ENCODE data around the gene ASCC1.

Gene ASCC1

DNA sequence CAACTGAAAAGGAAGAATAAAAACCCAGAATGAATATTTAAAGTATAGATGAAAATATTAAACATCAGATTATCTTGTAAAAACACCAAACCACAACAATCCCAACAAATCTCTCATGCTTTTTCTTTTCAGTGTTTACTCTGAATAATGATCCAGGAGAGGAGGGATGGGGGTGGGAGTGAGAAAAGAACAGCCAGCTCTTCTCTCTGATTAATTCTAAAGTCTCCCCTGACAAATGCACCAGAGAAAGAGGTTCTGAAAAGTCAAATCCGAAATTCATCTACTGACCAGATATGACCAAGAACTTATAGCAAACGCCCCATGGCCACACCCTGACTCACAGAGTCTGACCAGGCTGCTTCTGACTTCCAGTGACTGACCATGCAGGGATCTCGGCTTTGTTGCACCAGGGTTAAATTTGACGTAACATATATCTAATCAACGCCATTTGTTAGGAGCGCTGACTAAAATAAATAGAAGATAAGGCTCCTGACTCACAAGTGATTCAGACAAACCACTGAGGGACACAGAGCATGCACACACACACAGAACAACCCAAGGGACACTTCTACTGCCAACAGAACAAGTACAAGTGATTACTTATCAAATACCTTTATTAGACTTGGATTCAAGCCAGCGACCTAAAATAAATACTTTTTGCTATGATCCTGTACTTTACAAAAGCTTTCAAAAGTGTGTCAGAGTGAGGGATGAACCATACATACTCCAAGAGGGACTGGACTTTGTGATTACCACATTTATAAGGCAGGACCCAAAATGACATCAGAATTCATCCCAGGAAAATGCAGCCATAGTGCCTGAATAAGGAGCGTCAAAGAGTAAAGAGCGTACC lies 118.4 kb downstream of the ASCC1 start:
- DNase-seq (ENCODE audit: low spot score) = peak; percentile 86

- DNase-seq (ENCODE audit: low spot score) = no peak
Observed at GRCh38 chr10:72096115-72097000, 119.7 kb downstream of the ASCC1 start.

DNA sequence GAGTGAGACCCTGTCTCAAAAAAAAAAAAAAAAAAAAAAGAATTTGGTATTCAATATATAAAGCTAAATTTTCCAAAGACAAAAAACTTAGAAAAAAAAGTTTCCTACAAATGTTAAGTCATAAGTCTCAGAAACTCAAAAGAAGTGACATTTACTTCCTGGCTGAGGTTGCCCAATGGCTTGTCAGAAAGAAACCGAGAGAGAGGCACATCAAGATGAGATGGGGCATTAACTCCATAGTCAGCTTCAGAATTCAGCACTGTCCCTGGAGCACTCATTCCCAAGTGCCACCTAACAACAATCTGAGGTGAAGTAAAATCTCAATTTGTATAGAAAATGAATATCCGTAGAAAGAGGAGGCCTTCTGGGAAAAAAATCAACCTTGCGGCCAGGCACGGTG lies 120.9 kb downstream of the ASCC1 start:
- DNase-seq (ENCODE audit: low spot score) = no peak

DNA sequence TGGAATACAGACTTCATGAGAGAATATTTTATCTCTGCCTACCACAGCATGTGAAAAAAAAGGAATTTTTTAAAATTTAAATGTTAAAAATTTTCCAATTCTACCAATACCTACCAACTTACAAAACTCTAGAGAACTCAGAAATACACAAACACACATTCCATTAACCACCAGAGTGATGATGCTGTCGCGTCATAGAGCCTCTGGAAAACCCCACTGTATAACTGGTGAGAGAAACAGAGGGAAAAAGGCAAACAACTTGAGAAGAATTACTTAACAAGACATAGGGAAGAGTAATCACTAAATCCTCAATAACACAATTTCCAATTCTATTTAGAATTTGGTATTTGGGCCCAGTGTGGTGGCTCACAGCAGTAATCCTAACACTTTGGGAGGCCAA lies 121.5 kb downstream of the ASCC1 start:
- DNase-seq (ENCODE audit: low spot score) = no peak

- DNase-seq (ENCODE audit: low spot score) = no peak
Observed at GRCh38 chr10:72093450-72093849, 122.6 kb downstream of the ASCC1 start.

- no peak for DNase-seq (ENCODE audit: low spot score)
Observed at GRCh38 chr10:72092987-72093386, 123.1 kb downstream of the ASCC1 start.

GRCh38 chr10:72092171-72092924 lies 123.7 kb downstream of the ASCC1 start:
- DNase-seq (ENCODE audit: low spot score) = no peak

- no peak for DNase-seq (ENCODE audit: low spot score)
Observed at GRCh38 chr10:72090326-72090725, 125.8 kb downstream of the ASCC1 start.

GRCh38 chr10:72089618-72090017 lies 126.5 kb downstream of the ASCC1 start:
- no peak for DNase-seq (ENCODE audit: low spot score)

DNA sequence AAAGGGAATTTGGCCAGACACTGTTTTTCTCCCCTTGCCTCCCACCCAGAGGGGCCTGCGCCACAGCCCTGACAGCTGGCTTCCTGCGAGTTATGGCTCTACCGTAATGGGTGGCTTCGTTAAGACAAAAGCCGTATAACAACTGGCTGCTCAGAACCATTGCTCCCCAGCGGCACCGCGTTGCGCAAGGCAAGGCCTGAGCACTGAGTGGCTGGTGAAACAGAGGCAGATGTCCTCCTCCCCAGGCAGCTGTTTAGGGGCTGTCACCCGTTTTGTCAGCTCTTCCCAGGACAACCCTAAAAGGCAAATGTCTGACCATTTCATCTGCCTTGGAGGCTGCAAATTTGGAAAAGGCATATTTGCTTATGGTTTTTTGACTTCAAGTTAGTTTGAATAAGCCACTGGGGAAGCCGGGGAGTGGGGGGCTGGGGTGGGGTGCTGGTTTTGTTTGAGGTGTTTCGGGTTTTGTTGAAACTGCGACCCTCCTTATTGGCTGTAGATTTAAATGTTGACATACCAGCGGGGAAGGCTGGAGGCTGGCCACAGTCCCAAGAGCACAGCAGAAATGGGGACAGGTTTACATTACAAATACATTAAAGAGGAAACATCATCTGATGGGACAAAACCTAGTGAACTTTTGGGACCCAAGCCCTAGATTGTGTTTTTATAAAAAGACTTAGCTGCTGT lies 127.0 kb downstream of the ASCC1 start:
- DNase-seq (ENCODE audit: low spot score) = no peak

GRCh38 chr10:72087969-72088888 lies 127.8 kb downstream of the ASCC1 start, which contains the start of gene SPOCK2:
SPOCK2 (minus strand) TSS chr10:72088551; CDS start chr10:72088328, 223 bp downstream.
- no peak for DNase-seq (ENCODE audit: low spot score)

- DNase-seq (ENCODE audit: low spot score) = no peak
Observed at GRCh38 chr10:72087392-72087968, 128.6 kb downstream of the ASCC1 start.

GRCh38 chr10:72086466-72087391 lies 129.3 kb downstream of the ASCC1 start:
- no peak for DNase-seq (ENCODE audit: low spot score)

DNA sequence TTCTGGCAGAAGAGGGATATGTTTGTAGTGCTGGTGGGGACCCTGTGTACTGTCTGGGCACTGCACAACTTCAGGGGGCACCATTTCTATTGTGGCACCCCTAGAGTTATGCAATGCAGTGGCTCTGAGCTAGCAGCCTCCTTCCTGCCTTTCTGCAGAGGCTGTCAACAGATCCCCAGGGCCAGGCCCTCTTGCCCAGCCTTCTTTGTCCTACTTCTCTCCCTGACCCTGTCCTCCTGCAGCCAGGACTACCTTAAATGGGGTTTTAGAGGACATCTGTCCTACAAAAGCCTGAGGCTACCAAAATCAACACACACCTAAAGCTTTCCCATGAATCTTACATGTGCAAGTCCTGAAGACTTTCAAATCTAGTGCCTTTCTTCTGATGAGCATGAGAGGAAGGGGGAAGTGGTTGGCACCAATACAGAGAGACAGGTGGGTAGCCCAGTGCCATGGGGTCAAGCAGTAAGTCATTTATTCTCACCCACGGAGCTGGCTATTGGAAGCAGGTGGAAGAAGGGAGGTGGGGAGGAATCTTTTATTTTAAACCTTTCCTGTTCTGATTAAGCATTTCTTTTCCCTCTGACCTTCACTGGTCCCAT lies 130.1 kb downstream of the ASCC1 start:
- DNase-seq (ENCODE audit: low spot score) = no peak

- no peak for DNase-seq (ENCODE audit: low spot score)
Observed at GRCh38 chr10:72085166-72085565, 130.9 kb downstream of the ASCC1 start.

DNA sequence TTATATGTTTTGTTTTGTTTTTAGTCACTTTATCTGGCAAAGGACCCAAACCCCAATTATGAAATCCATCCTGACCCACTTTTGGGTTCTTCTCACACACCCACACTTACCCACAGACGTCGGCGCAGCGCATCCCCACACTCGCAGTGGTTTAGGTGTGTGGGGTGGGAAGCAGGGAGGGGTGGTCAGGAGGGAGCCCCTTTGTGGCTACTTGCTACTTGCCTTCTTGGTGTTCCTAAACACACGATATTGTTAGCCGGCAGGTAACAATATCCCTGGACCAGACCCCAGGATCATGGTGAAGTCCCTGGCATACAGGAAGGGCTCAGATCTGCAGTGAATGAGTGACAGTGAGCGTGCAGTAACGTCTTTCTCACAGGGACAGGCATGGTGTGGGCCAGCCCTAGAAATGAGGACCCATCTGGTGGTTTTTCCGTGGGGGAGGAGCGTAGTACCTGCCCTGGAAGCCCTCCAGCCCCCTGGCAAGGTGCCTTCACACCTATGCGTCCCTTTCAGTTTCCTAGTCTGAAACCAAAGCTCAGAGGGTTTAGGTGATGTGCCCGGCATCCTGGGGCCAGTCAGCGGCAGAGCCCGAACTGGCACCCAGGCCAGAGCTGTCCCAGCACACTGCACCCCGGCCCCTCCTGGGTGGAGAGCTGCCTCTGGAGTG lies 132.2 kb downstream of the ASCC1 start:
- no peak for DNase-seq (ENCODE audit: low spot score)

GRCh38 chr10:72082856-72083789 lies 133.0 kb downstream of the ASCC1 start:
- no peak for DNase-seq (ENCODE audit: low spot score)

All from AG08396 (cell line).